ENCODE data around the gene MRM3.

GRCh38 chr17:781805-782731, at the start of gene MRM3, which contains the start of gene GLOD4:
- TF ChIP-seq POLR2A (IDR thresholded peaks at IDR 0.05) (peak; percentile 78), POLR2AphosphoS5 (IDR thresholded peaks at IDR 0.05) (peak; percentile 98), CTCF (IDR thresholded peaks at IDR 0.05) (peak; percentile 34 to 51 (median 38))
